Epithelial cell of proximal tubule (primary cell): ENCODE results near the gene STX12. TPM values are rescaled to one million over a fixed set of nuclear protein-coding genes. Genes with fewer than 3 reads are reported as not detected.
"Not testable (repeated sequence)": the region's sequence is repeated elsewhere in the genome, so short reads cannot be mapped to it uniquely, and the experiment has no call there.

ENCODE experiments used
- DNase-seq: peaks from one replicate; pipeline ENCODE4 v3.0.0-alpha.2; 2011; ENCODE audit warnings: low read depth
- H3K4me3 ChIP-seq: 2 replicates; pipeline ENCODE4 v1.5.1; 2011; ENCODE audit warnings: low read depth, mild to moderate bottlenecking, low read length
- CTCF ChIP-seq: conservative IDR thresholded peaks from 2 replicates; pipeline ENCODE4 v1.5.1; 2012; ENCODE audit warnings: low read depth, mild to moderate bottlenecking, low read length
- total RNA-seq: library from RNA; depleted of rRNA; stranded (reverse); fragments of >200 nt; gene quantifications from 2 replicates; pipeline ENCODE4 v1.2.3, GENCODE V29; 2015

The STX12 gene
- total RNA-seq, 1 donor from 2014 or later: 31.5 TPM

- no peak overlapping the region for H3K4me3 ChIP-seq
- TF ChIP-seq CTCF: no peak
- DNase-seq: no peak
These were observed 36.9 kb downstream of the STX12 start for GRCh38 chr1:27809883-27810282.

- no peak overlapping the region for H3K4me3 ChIP-seq
- DNase-seq: no peak
- TF ChIP-seq CTCF: no peak
These were observed 38.9 kb downstream of the STX12 start for GRCh38 chr1:27811741-27812500.

- DNase-seq: peak; percentile 25
- TF ChIP-seq CTCF: no peak
These were observed 44.1 kb downstream of the STX12 start for GRCh38 chr1:27816921-27817630.

GRCh38 chr1:27821761-27822315 is 48.8 kb downstream of the STX12 start:
- no peak for TF ChIP-seq CTCF
- peak; percentile 69 for DNase-seq
- H3K4me3 ChIP-seq: peak overlapping the region; percentile 2

More at GRCh38 chr1:27816921-27817630, 44.1 kb downstream of the STX12 start:
- no peak overlapping the region for H3K4me3 ChIP-seq

GRCh38 chr1:27823784-27824183 is 50.8 kb downstream of the STX12 start:
- TF ChIP-seq CTCF: no peak
- no peak overlapping the region for H3K4me3 ChIP-seq
- no peak for DNase-seq

- DNase-seq: no peak
- TF ChIP-seq CTCF: no peak
- no peak overlapping the region for H3K4me3 ChIP-seq
These were observed 51.4 kb downstream of the STX12 start for GRCh38 chr1:27824411-27824810.

GRCh38 chr1:27829339-27829960 is 56.4 kb downstream of the STX12 start:
- DNase-seq: not testable (repeated sequence)
- peak overlapping the region; percentile 87 for H3K4me3 ChIP-seq
